SK-N-MC (cell line): Measurements from ENCODE around the gene ST13.

Source experiments
- DNase-seq: peaks from one replicate; pipeline ENCODE4 v3.0.0-alpha.2; 2011; ENCODE audit warnings: low read depth, low spot score
- H3K27ac ChIP-seq: fragments of 200-600 bp; sonication (generic); 2 replicates; pipeline ENCODE4 v1.5.1; 2016; ENCODE audit warnings: mixed run types
- H3K36me3 ChIP-seq: fragments of 200-600 bp; sonication (generic); 2 replicates; pipeline ENCODE4 v1.6.1; 2017; ENCODE audit warnings: antibody characterized with exemption, low read length, mixed read lengths; ENCODE audit not compliant: insufficient read depth
- H3K4me3 ChIP-seq: fragments of 200-600 bp; sonication (generic); 2 replicates; pipeline ENCODE4 v1.5.1; 2016
- H3K9ac ChIP-seq: fragments of 200-600 bp; sonication (generic); 2 replicates; pipeline ENCODE4 v1.8.0; 2017; ENCODE audit warnings: mixed run types, mixed read lengths; ENCODE audit not compliant: insufficient read length
- H3K9me3 ChIP-seq: fragments of 200-600 bp; sonication (generic); 2 replicates; pipeline ENCODE4 v1.6.1; 2017; ENCODE audit warnings: low read depth, mild to moderate bottlenecking, antibody characterized with exemption, low read length, moderate library complexity, mixed read lengths
- EZH2 ChIP-seq: fragments of 200-600 bp; sonication (generic); IDR thresholded peaks from one replicate; pipeline ENCODE4 v1.6.1; 2017; ENCODE audit warnings: antibody characterized with exemption
- FOXP2 ChIP-seq: optimal IDR thresholded peaks from 2 replicates; pipeline ENCODE3; 2011; ENCODE audit warnings: mild to moderate bottlenecking, moderate library complexity; ENCODE audit not compliant: insufficient read depth; ENCODE audit errors: extremely low read length, control extremely low read depth
- POLR2AphosphoS5 ChIP-seq: IDR thresholded peaks from 2 replicates; pipeline ENCODE4 v1.6.1; 2012; ENCODE audit warnings: mild to moderate bottlenecking, low read depth, low read length, borderline replicate concordance

ST13 gene

GRCh38 chr22:40808018-40808841 is 48.2 kb downstream of the ST13 start:
- TF ChIP-seq EZH2 = no peak
- TF ChIP-seq FOXP2 = no peak
- TF ChIP-seq POLR2AphosphoS5 = no peak
- peak overlapping the region; percentile 51 for H3K4me3 ChIP-seq
- H3K36me3 ChIP-seq = peaks cover 16% of the 10 kb centered on the region
- H3K9ac ChIP-seq = peak overlapping the region; percentile 28
- DNase-seq = no peak
- H3K27ac ChIP-seq = peak overlapping the region; percentile 87
- H3K9me3 ChIP-seq = no peaks in the 10 kb centered on the region

GRCh38 chr22:40806711-40807110 is 49.7 kb downstream of the ST13 start:
- peaks cover 16% of the 10 kb centered on the region for H3K36me3 ChIP-seq
- no peaks in the 10 kb centered on the region for H3K9me3 ChIP-seq
- TF ChIP-seq EZH2 (no peak), POLR2AphosphoS5 (no peak)
- no peak overlapping the region for H3K9ac ChIP-seq
- H3K4me3 ChIP-seq = no peak overlapping the region
- no peak overlapping the region for H3K27ac ChIP-seq
- DNase-seq = no peak

DNA sequence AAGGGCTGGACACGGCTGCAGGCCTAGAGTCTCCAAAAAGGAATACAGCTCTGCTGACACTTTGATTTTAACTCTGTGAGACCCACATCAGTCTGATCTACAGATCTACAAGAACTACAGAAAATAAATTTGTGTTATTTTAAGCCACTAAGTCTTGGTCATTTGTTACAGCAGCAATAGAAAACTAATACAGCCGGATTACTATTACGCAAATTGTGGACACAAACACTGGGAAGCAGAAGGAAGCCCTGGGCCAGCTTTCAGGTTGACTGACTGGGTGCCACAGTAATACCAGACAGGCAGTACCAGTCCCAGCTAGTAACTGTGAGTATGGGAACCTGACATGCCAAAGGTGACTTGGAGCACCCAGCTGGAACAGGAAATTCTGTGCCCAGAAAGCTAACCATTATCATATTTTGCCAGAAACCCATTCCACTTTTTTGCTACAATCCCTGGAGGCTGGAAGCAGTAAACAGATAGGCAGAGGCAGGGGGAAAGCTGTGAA is 50.7 kb downstream of the ST13 start:
- H3K36me3 ChIP-seq = peaks cover 16% of the 10 kb centered on the region
- no peak for TF ChIP-seq EZH2
- no peak for TF ChIP-seq POLR2AphosphoS5
- no peak for TF ChIP-seq FOXP2
- DNase-seq = no peak
- H3K27ac ChIP-seq = no peak overlapping the region
- H3K9ac ChIP-seq = no peak overlapping the region
- H3K4me3 ChIP-seq = no peak overlapping the region
- H3K9me3 ChIP-seq = no peaks in the 10 kb centered on the region

DNA sequence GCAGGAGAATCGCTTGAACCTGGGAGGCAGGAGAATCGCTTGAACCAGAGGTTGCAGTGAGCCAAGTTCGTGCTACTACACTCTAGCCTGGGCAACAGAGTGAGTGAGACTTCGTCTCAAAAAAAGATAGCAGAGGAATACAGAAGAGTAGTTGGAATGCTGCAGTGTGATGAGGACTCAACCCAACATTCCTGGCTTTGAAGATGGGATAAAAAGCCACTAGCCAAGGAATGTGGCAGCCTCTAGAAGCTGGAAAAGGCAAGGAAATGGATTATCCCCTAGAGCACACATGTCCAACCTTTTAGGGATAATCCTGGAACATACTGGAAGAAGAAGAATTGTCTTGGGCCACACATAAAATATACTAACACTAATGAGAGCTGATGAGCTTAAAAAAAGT is 51.2 kb downstream of the ST13 start:
- H3K4me3 ChIP-seq = no peak overlapping the region
- TF ChIP-seq POLR2AphosphoS5 (no peak), EZH2 (no peak), FOXP2 (no peak)

GRCh38 chr22:40803321-40803720 is 53.1 kb downstream of the ST13 start:
- no peak overlapping the region for H3K9ac ChIP-seq
- DNase-seq = no peak
- no peak overlapping the region for H3K27ac ChIP-seq
- H3K36me3 ChIP-seq = peaks cover 16% of the 10 kb centered on the region
- no peak for TF ChIP-seq EZH2
- no peak for TF ChIP-seq POLR2AphosphoS5
- TF ChIP-seq FOXP2 = no peak
- H3K4me3 ChIP-seq = no peak overlapping the region
- H3K9me3 ChIP-seq = no peaks in the 10 kb centered on the region

More for the DNA sequence above, 51.2 kb downstream of the ST13 start:
- Histone ChIP-seq H3K9ac (no peak overlapping the region), H3K27ac (no peak overlapping the region), H3K36me3 (peaks cover 16% of the 10 kb centered on the region), H3K9me3 (no peaks in the 10 kb centered on the region)
- DNase-seq = no peak

- H3K9ac ChIP-seq = no peak overlapping the region
- no peak overlapping the region for H3K27ac ChIP-seq
- no peak overlapping the region for H3K4me3 ChIP-seq
- no peaks in the 10 kb centered on the region; the same call in 1 of the 2 replicates for H3K36me3 ChIP-seq
- TF ChIP-seq POLR2AphosphoS5 = no peak
- no peak for TF ChIP-seq EZH2
- TF ChIP-seq FOXP2 = no peak
- no peak for DNase-seq
- no peaks in the 10 kb centered on the region for H3K9me3 ChIP-seq
These were observed 57.4 kb downstream of the ST13 start for GRCh38 chr22:40799008-40799407.

DNA sequence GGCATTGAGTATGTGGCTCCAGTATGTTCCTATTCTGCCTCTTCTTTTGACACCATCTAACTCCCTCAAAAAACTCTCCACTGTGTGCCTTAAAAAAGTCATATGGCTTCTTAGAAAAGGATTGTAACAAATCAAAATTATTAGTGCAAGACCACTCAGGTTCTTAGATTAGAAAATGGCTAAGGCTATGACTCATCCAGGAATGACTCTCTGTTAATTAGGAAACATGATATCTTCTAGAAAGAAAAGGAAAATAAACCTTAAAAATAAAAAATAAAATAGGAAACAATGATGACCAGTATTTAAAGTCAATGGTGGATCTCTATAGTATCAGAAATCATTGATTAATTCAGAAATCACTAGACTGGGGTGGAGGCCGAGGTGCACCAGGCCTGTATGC is 59.0 kb downstream of the ST13 start:
- H3K9me3 ChIP-seq = no peaks in the 10 kb centered on the region
- H3K9ac ChIP-seq = no peak overlapping the region
- DNase-seq = no peak
- no peak overlapping the region for H3K4me3 ChIP-seq
- TF ChIP-seq POLR2AphosphoS5 (no peak), EZH2 (no peak), FOXP2 (no peak)
- H3K27ac ChIP-seq = peak overlapping the region; percentile 48; the same call in 1 of the 2 replicates
- H3K36me3 ChIP-seq = peaks cover 7% of the 10 kb centered on the region

GRCh38 chr22:40792451-40792850 is 64.0 kb downstream of the ST13 start:
- peak overlapping the region; percentile 90 for H3K27ac ChIP-seq
- no peak for DNase-seq
- TF ChIP-seq EZH2 (no peak), POLR2AphosphoS5 (no peak), FOXP2 (no peak)
- H3K9me3 ChIP-seq = no peaks in the 10 kb centered on the region
- H3K9ac ChIP-seq = no peak overlapping the region
- no peak overlapping the region for H3K4me3 ChIP-seq
- peaks cover 22% of the 10 kb centered on the region for H3K36me3 ChIP-seq

GRCh38 chr22:40791241-40791640 is 65.2 kb downstream of the ST13 start:
- no peak overlapping the region for H3K9ac ChIP-seq
- no peaks in the 10 kb centered on the region for H3K9me3 ChIP-seq
- DNase-seq = peak; percentile 96
- peak overlapping the region; percentile 40 for H3K4me3 ChIP-seq
- H3K36me3 ChIP-seq = peaks cover 25% of the 10 kb centered on the region
- TF ChIP-seq EZH2 = no peak
- TF ChIP-seq POLR2AphosphoS5 = peak; percentile 35; the same call in 1 of the 2 replicates
- H3K27ac ChIP-seq = peak overlapping the region; percentile 90
